H9 (cell line): Measurements from ENCODE around the gene SNAP25. TPM values are rescaled to one million over a fixed set of nuclear protein-coding genes. Genes with fewer than 3 reads are reported as not detected.

Source experiments
- DNase-seq: peaks from one replicate; pipeline ENCODE4 v3.0.0-alpha.2; 2017
- H2AFZ ChIP-seq: one replicate; pipeline ENCODE4 v1.6.1; 2013; ENCODE audit warnings: mild to moderate bottlenecking, low read length, control low read depth, moderate library complexity
- H2AK5ac ChIP-seq: 2 replicates; pipeline ENCODE4 v1.6.1; 2013; ENCODE audit warnings: low read length, control low read depth, mixed read lengths; ENCODE audit not compliant: insufficient read length
- H2BK120ac ChIP-seq: one replicate; pipeline ENCODE4 v1.6.1; 2013; ENCODE audit warnings: low read depth, mild to moderate bottlenecking, low read length, control low read depth, inconsistent platforms; ENCODE audit not compliant: poor library complexity, severe bottlenecking
- H2BK12ac ChIP-seq: 2 replicates; pipeline ENCODE4 v1.6.1; 2013; ENCODE audit warnings: low read length, control low read depth, mixed read lengths, low read depth; ENCODE audit not compliant: insufficient read length
- H2BK15ac ChIP-seq: 2 replicates; pipeline ENCODE4 v1.6.1; 2013; ENCODE audit warnings: low read depth, low read length, control low read depth
- H2BK20ac ChIP-seq: one replicate; pipeline ENCODE4 v1.6.1; 2013; ENCODE audit warnings: low read depth, mild to moderate bottlenecking, low read length, control low read depth, inconsistent platforms; ENCODE audit not compliant: poor library complexity, severe bottlenecking
- H2BK5ac ChIP-seq: 2 replicates; pipeline ENCODE4 v1.6.1; 2013; ENCODE audit warnings: low read length, control low read depth, mixed read lengths; ENCODE audit not compliant: insufficient read length
- H3K14ac ChIP-seq: 2 replicates; pipeline ENCODE4 v1.6.1; 2013; ENCODE audit warnings: low read length, control low read depth; ENCODE audit not compliant: insufficient read depth
- H3K18ac ChIP-seq: 2 replicates; pipeline ENCODE4 v1.6.1; 2013; ENCODE audit warnings: low read depth, mild to moderate bottlenecking, mixed read lengths, low read length, control low read depth; ENCODE audit not compliant: insufficient read length
- H3K23ac ChIP-seq: 2 replicates; pipeline ENCODE4 v1.6.1; 2013; ENCODE audit warnings: low read length, control low read depth, mixed read lengths, low read depth; ENCODE audit not compliant: insufficient read length
- H3K23me2 ChIP-seq: 2 replicates; pipeline ENCODE4 v1.6.1; 2013; ENCODE audit warnings: low read depth, mild to moderate bottlenecking, mixed read lengths, low read length, control low read depth; ENCODE audit not compliant: insufficient read length, poor library complexity, severe bottlenecking
- H3K27ac ChIP-seq: 2 replicates; pipeline ENCODE4 v1.5.1; 2013; ENCODE audit warnings: low read length, control low read depth, mixed read lengths, low read depth; ENCODE audit not compliant: insufficient read length
- H3K27me3 ChIP-seq: 2 replicates; pipeline ENCODE4 v1.6.1; 2013; ENCODE audit warnings: low read length, control low read depth, inconsistent platforms; ENCODE audit not compliant: insufficient read depth
- H3K4ac ChIP-seq: 2 replicates; pipeline ENCODE4 v1.6.1; 2013; ENCODE audit warnings: low read depth, mild to moderate bottlenecking, control low read depth, inconsistent platforms, low read length, moderate library complexity
- H3K4me1 ChIP-seq: 2 replicates; pipeline ENCODE4 v1.6.1; 2013; ENCODE audit warnings: low read length, control low read depth, inconsistent platforms; ENCODE audit not compliant: insufficient read depth
- H3K4me2 ChIP-seq: 2 replicates; pipeline ENCODE4 v1.6.1; 2013; ENCODE audit warnings: low read length, control low read depth, mixed read lengths; ENCODE audit not compliant: insufficient read length, insufficient read depth
- H3K56ac ChIP-seq: 2 replicates; pipeline ENCODE4 v1.6.1; 2013; ENCODE audit warnings: low read depth, mild to moderate bottlenecking, mixed read lengths, low read length, control low read depth; ENCODE audit not compliant: insufficient read length
- H3K79me1 ChIP-seq: 2 replicates; pipeline ENCODE4 v1.6.1; 2013; ENCODE audit warnings: low read depth, mild to moderate bottlenecking, moderate library complexity, low read length, control low read depth, inconsistent platforms; ENCODE audit not compliant: insufficient read depth, poor library complexity, severe bottlenecking
- H3K79me2 ChIP-seq: 2 replicates; pipeline ENCODE4 v1.6.1; 2013; ENCODE audit warnings: low read length, control low read depth, inconsistent platforms; ENCODE audit not compliant: insufficient read depth
- H3K9ac ChIP-seq: 2 replicates; pipeline ENCODE4 v1.6.1; 2013; ENCODE audit warnings: low read length, control low read depth, mixed read lengths; ENCODE audit not compliant: insufficient read length; ENCODE audit errors: extremely low read depth
- H3K9me3 ChIP-seq: one replicate; pipeline ENCODE4 v1.6.1; 2013; ENCODE audit warnings: low read depth, low read length, inconsistent platforms; ENCODE audit not compliant: control insufficient read depth
- H3T11ph ChIP-seq: one replicate; pipeline ENCODE4 v1.6.1; 2013; ENCODE audit warnings: mild to moderate bottlenecking, low read length, control low read depth, inconsistent platforms
- H4K20me1 ChIP-seq: one replicate; pipeline ENCODE4 v1.6.1; 2013; ENCODE audit not compliant: control insufficient read depth, insufficient read length, insufficient read depth
- H4K5ac ChIP-seq: 2 replicates; pipeline ENCODE4 v1.6.1; 2013; ENCODE audit warnings: low read depth, mild to moderate bottlenecking, mixed read lengths, low read length, control low read depth; ENCODE audit not compliant: insufficient read length
- H4K8ac ChIP-seq: replicated peaks from 2 replicates; pipeline ENCODE4 v1.6.1; 2013; ENCODE audit warnings: low read length, control low read depth, mixed read lengths, low read depth; ENCODE audit not compliant: insufficient read length
- H4K91ac ChIP-seq: 2 replicates; pipeline ENCODE4 v1.6.1; 2013; ENCODE audit warnings: low read depth, mild to moderate bottlenecking, moderate library complexity, mixed read lengths, low read length, control low read depth; ENCODE audit not compliant: insufficient read length
- H3K27ac Mint-ChIP-seq, 3 experiments: 2 replicates in 2 of 3; 3 replicates in 1 of 3; pipeline ENCODE4 v1.8.0; 2020 to 2021; ENCODE audit warnings: mixed read lengths in 3 of 3, mild to moderate bottlenecking in 1 of 3, moderate library complexity in 1 of 3
- H3K27me3 Mint-ChIP-seq: 2 replicates; pipeline ENCODE4 v1.8.0; 2021; ENCODE audit warnings: low read depth, mild to moderate bottlenecking, moderate library complexity, mixed read lengths
- H3K36me3 Mint-ChIP-seq, 3 experiments: 2 replicates in 2 of 3; 3 replicates in 1 of 3; pipeline ENCODE4 v1.8.0; 2020 to 2021; ENCODE audit warnings: low read depth in 3 of 3, mixed read lengths in 3 of 3; ENCODE audit not compliant: insufficient read depth in 1 of 3
- H3K4me1 Mint-ChIP-seq, 2 experiments: 2 replicates each; pipeline ENCODE4 v1.8.0; 2020; ENCODE audit warnings: mixed read lengths in 2 of 2
- H3K4me3 Mint-ChIP-seq, 2 experiments: 2 replicates in 1 of 2; 3 replicates in 1 of 2; pipeline ENCODE4 v1.8.0; 2020 to 2021; ENCODE audit warnings: mild to moderate bottlenecking in 2 of 2, mixed read lengths in 2 of 2, moderate library complexity in 1 of 2
- H3K9me3 Mint-ChIP-seq, 2 experiments: 2 replicates in 1 of 2; 3 replicates in 1 of 2; pipeline ENCODE4 v1.8.0; 2020; ENCODE audit warnings: mild to moderate bottlenecking in 2 of 2, mixed read lengths in 2 of 2, moderate library complexity in 1 of 2
- CTCF ChIP-seq: fragments of 200-600 bp; sonication (generic); conservative IDR thresholded peaks from 3 replicates; pipeline ENCODE4 v1.8.0; 2021; ENCODE audit warnings: antibody characterized with exemption, mild to moderate bottlenecking
- WGBS: extraction: QIAGEN DNeasy Blood & Tissue Kit; methylation state at CpG from one replicate; pipeline ENCODE4 v1.1.7; 2013; ENCODE audit warnings: missing lambda C conversion rate, low lambda C conversion rate, mixed read lengths; ENCODE audit not compliant: insufficient read length; ENCODE audit errors: extremely low coverage; 5-methylcytosine and 5-hydroxymethylcytosine counted together
- total RNA-seq: library from RNA; stranded (reverse); gene quantifications from 2 replicates; pipeline ENCODE4 v1.2.1, GENCODE V29; 2021

Gene SNAP25
- total RNA-seq, 1 experiment from 2014 or later, result 0.13 TPM

DNA sequence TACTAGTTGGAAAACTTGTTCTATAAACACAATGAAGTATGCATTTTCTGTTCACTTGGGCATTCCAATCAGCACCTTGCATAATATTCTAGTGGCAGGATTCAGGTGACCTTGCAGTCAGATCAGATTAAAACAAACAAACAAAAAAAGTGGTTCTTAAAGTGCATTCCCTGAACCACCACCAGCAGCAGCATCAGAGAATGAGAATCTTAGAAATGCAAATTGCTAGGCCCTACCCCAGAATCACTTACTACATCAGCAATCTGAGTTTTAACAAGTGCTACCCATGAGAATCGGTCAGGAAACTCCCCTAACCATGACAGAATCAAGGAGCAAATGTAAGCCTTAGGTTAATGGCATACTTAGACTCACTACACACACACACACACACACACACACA is 41.7 kb downstream of the SNAP25 start:
- Histone ChIP-seq H2BK5ac (no peak overlapping the region), H3T11ph (no peak overlapping the region), H3K23me2 (no peaks in the 10 kb centered on the region), H3K23ac (no peak overlapping the region), H4K91ac (no peak overlapping the region), H2BK12ac (no peak overlapping the region), H3K79me1 (no peaks in the 10 kb centered on the region), H2BK120ac (no peak overlapping the region), H2AFZ (no peak overlapping the region), H3K27ac (no peak overlapping the region), H3K56ac (no peak overlapping the region), H3K14ac (no peak overlapping the region), H4K20me1 (no peaks in the 10 kb centered on the region), H2AK5ac (no peak overlapping the region), H3K27me3 (no peaks in the 10 kb centered on the region), H4K8ac (no peak overlapping the region), H4K5ac (no peak overlapping the region), H2BK15ac (no peak overlapping the region), H3K4ac (no peak overlapping the region), H3K4me1 (peaks cover 9% of the 10 kb centered on the region; the same call in 1 of the 2 replicates), H3K4me2 (no peak overlapping the region), H2BK20ac (no peak overlapping the region), H3K79me2 (no peaks in the 10 kb centered on the region), H3K9me3 (no peaks in the 10 kb centered on the region), H3K9ac (no peak overlapping the region), H3K18ac (no peak overlapping the region)
- TF ChIP-seq CTCF, result no peak
- Mint-ChIP-seq H3K27ac (no peak overlapping the region), H3K27me3 (peaks cover 8% of the 10 kb centered on the region), H3K9me3 (no peaks in the 10 kb centered on the region; a peak in 1 of 5 replicates), H3K36me3 (no peaks in the 10 kb centered on the region), H3K4me3 (no peak overlapping the region), H3K4me1 (peaks cover 36 to 40% of the 10 kb centered on the region in 2 experiments)
- no CpG with 5 or more reads among the region's 1 CpG for WGBS
- DNase-seq, result no peak
